Lung (tissue), 12 donors: ENCODE data around the gene RMC1. TPM values are rescaled to one million over a fixed set of nuclear protein-coding genes. Genes with fewer than 3 reads are reported as not detected.
A peak's percentile ranks its signal among the peaks of the same experiment; 100 is the strongest.

ENCODE experiments used
- ATAC-seq: fragments of 200-7000 bp; cut with Tn5 transposase; one replicate; pipeline ENCODE4 v1.9.1; 2020; ENCODE audit warnings: moderate number of reproducible peaks; ENCODE audit not compliant: insufficient read depth, low FRiP score
- DNase-seq, 3 donors: peaks; one replicate each; pipeline ENCODE4 v3.0.0-alpha.2; 2013 to 2017
- H3K27ac ChIP-seq, 2 donors: one replicate each; pipeline ENCODE4 v1.5.1; 2013; ENCODE audit warnings: mild to moderate bottlenecking in 2 of 2, moderate library complexity in 2 of 2, control low read depth in 1 of 2, inconsistent platforms in 1 of 2, low read depth in 1 of 2, low read length in 1 of 2
- H3K27me3 ChIP-seq, 3 donors: one replicate each; pipeline ENCODE4 v1.5.1; 2013; ENCODE audit warnings: low read length in 2 of 3; ENCODE audit not compliant: control insufficient read depth in 3 of 3, insufficient read depth in 3 of 3
- H3K36me3 ChIP-seq, 4 donors: one replicate each; pipeline ENCODE4 v1.5.1; 2013; ENCODE audit warnings: low read length in 4 of 4, mild to moderate bottlenecking in 1 of 4, moderate library complexity in 1 of 4; ENCODE audit not compliant: control insufficient read depth in 4 of 4, insufficient read depth in 4 of 4
- H3K4me1 ChIP-seq, 5 donors: one replicate each; pipeline ENCODE4 v1.5.1; 2013; ENCODE audit warnings: low read length in 5 of 5, mild to moderate bottlenecking in 2 of 5, moderate library complexity in 1 of 5; ENCODE audit not compliant: control insufficient read depth in 5 of 5, insufficient read depth in 5 of 5
- H3K4me3 ChIP-seq: one replicate; pipeline ENCODE4 v1.5.1; 2013; ENCODE audit warnings: mild to moderate bottlenecking, control low read depth, moderate library complexity
- H3K9ac ChIP-seq, 2 donors: one replicate each; pipeline ENCODE4 v1.5.1; 2013; ENCODE audit warnings: low read length in 2 of 2, control low read depth in 1 of 2; ENCODE audit not compliant: insufficient read depth in 1 of 2
- H3K9me3 ChIP-seq, 4 donors: one replicate each; pipeline ENCODE4 v1.5.1; 2013; ENCODE audit warnings: low read length in 3 of 4, mild to moderate bottlenecking in 1 of 4, moderate library complexity in 1 of 4; ENCODE audit not compliant: control insufficient read depth in 4 of 4, insufficient read depth in 3 of 4
- CTCF ChIP-seq: IDR thresholded peaks from 2 replicates; pipeline ENCODE4 v1.5.1; 2012; ENCODE audit warnings: mild to moderate bottlenecking; ENCODE audit errors: control extremely low read depth, extremely low read depth
- WGBS, 2 donors: extraction: QIAGEN DNeasy Blood & Tissue Kit; methylation state at CpG; one replicate each; pipeline ENCODE4 v1.1.7; 2013; 5-methylcytosine and 5-hydroxymethylcytosine counted together
- polyA plus RNA-seq, 2 donors: library from polyadenylated mRNA; stranded (reverse); fragments of 200-250 nt; gene quantifications; one replicate each; pipeline ENCODE4 v1.2.1, GENCODE V29; 2013
- total RNA-seq, 2 donors: library from RNA; depleted of rRNA in 1 of 2; stranded (reverse); fragments of >200 nt in 1 of 2; gene quantifications; one replicate each; pipeline ENCODE4 v1.2.1, GENCODE V29; 2014 to 2021
- donor health status: control.
- donor health status: control.
- donor health status: Bipolar disorder and iron deficiency.
- donor health status: healthy.
- donor health status: DM: yes; HTN: yes; CAD: no.

RMC1 gene
- total and polyA plus RNA-seq, 4 donors = 28.2 to 71.3 (median 32.2) TPM

GRCh38 chr18:23512641-23513040 lies 9.3 kb downstream of the RMC1 start:
- ATAC-seq = no peak
- H3K36me3 ChIP-seq = peaks cover 7 to 25% (median 11%) of the 10 kb centered on the region in 4 donors
- no peaks in the 10 kb centered on the region for H3K9me3 ChIP-seq

GRCh38 chr18:23515911-23516546 lies 12.7 kb downstream of the RMC1 start:
- peak; percentile 81 to 89 (median 87) for DNase-seq

More at GRCh38 chr18:23512641-23513040, 9.3 kb downstream of the RMC1 start:
- TF ChIP-seq CTCF = no peak
- no peak for DNase-seq
- WGBS, 2 donors = 88 to 91% methylated on average over 1 of the region's 1 CpG
- Histone ChIP-seq H3K9ac (no peak overlapping the region), H3K4me3 (no peak overlapping the region), H3K4me1 (no peaks in the 10 kb centered on the region), H3K27me3 (no peaks in the 10 kb centered on the region), H3K27ac (no peak overlapping the region)

GRCh38 chr18:23519734-23520133 lies 16.4 kb downstream of the RMC1 start:
- no peak overlapping the region for H3K4me3 ChIP-seq
- WGBS, 2 donors = 73% methylated on average over 4 of the region's 4 CpGs
- no peak for TF ChIP-seq CTCF
- H3K9me3 ChIP-seq = no peaks in the 10 kb centered on the region
- H3K4me1 ChIP-seq = peaks cover 0 to 1% (median 0%) of the 10 kb centered on the region in 5 donors
- no peak overlapping the region for H3K27ac ChIP-seq
- peaks cover 18 to 44% (median 30%) of the 10 kb centered on the region in 4 donors for H3K36me3 ChIP-seq
- no peaks in the 10 kb centered on the region for H3K27me3 ChIP-seq
- DNase-seq (no peak), ATAC-seq (no peak)
- no peak overlapping the region for H3K9ac ChIP-seq

More at GRCh38 chr18:23515911-23516546, 12.7 kb downstream of the RMC1 start:
- Histone ChIP-seq H3K9ac (no peak overlapping the region), H3K27me3 (no peaks in the 10 kb centered on the region), H3K9me3 (no peaks in the 10 kb centered on the region), H3K36me3 (peaks cover 5 to 29% (median 16%) of the 10 kb centered on the region in 4 donors), H3K27ac (no peak overlapping the region), H3K4me1 (no peaks in the 10 kb centered on the region), H3K4me3 (no peak overlapping the region)
- ATAC-seq = peak; percentile 94
- WGBS, 2 donors = 46 to 48% methylated on average over 17 of the region's 17 CpGs
- peak; percentile 85 for TF ChIP-seq CTCF
